Measurements from ENCODE around the gene ITIH3.

The ITIH3 gene

DNA sequence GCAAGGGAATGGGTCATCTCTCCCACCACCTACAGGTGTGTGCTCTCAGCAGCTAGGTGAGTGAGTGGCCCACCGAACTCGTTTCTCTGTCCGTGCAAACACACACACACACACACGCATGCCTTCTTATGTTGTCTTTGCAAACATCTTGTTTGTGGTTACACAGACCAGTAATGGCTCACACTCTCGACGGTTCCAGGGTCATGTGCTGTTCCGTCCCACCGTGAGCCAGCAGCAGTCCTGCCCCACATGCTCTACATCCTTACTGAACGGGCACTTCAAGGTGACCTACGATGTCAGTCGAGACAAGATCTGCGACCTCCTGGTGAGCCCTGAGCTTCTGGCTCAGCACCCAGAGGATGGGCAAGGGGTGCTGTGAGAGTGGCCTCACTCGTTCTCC, 12.9 kb upstream of the ITIH3 start:
- TF ChIP-seq BHLHE40 (IDR thresholded peaks at IDR 0.05; ENCODE audit: borderline replicate concordance) = no peak
- TF ChIP-seq SP1 (IDR thresholded peaks at IDR 0.05) = no peak
- CTCF ChIA-PET = no interaction called here
- POLR2A ChIA-PET = interaction anchor here (5.6 kb wide), 1 partner anchor 10 kb away, joined by 35 read pairs; the partner anchor contains the start of gene NEK4
- DNase-seq (ENCODE audit: extremely low spot score) = no peak

DNA sequence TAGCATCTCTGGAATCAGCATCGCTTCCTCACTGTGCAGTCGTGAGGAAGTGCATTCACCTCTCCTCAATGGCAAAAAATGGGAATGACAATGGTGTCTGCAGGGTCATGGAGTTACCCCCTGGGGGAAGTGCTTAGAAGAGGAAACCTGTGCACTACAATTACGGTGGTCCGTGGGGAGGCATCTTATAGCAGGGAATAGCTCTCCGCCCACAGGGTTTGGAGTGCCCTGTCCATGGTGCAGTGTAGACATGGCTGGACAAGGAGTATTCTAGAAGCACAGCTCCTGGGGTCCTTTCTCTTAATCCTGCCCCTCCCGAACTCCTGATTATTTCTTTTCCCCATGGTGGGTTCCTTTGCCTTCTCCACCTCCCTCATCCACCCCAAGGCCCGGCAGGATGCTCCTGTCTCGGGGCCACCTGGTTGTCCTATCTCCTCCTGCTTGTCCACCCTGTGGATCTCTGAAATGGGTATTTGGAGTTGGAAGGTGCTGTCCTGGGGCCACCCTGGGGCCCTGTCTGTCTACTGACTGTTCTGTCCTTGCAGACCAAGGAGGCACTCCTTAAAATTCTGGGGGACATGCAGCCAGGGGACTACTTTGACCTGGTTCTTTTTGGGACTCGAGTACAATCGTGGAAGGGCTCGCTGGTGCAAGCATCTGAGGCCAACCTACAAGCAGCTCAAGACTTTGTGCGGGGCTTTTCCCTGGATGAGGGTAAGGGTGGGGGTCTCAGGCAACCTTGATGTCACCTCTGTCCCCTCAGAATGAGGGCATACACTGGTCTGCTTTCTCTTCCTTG, 12.0 kb upstream of the ITIH3 start:
- ChIA-PET CTCF (no interaction called here), POLR2A (interaction anchor here (5.6 kb wide), 1 partner anchor 11 kb away, joined by 35 read pairs; the partner anchor contains the start of gene NEK4)
- TF ChIP-seq LEF1 (IDR thresholded peaks at IDR 0.05; ENCODE audit: borderline replicate concordance) (no peak), FOXM1 (IDR thresholded peaks at IDR 0.05; ENCODE audit: borderline replicate concordance) (no peak), ELF4 (IDR thresholded peaks at IDR 0.05) (no peak), L3MBTL2 (conservative IDR thresholded peaks at IDR 0.05) (no peak), TARDBP (IDR thresholded peaks at IDR 0.05) (no peak), NFRKB (IDR thresholded peaks at IDR 0.05) (no peak), BHLHE40 (IDR thresholded peaks at IDR 0.05; ENCODE audit: borderline replicate concordance) (no peak), FOXK2 (IDR thresholded peaks at IDR 0.05) (no peak), FOXA1 (IDR thresholded peaks at IDR 0.05) (no peak), HDGF (IDR thresholded peaks at IDR 0.05; ENCODE audit: borderline replicate concordance) (no peak), SP1 (IDR thresholded peaks at IDR 0.05) (no peak), CTBP1 (IDR thresholded peaks at IDR 0.05; ENCODE audit: borderline replicate concordance) (no peak)
- no peak for DNase-seq (ENCODE audit: extremely low spot score)

DNA sequence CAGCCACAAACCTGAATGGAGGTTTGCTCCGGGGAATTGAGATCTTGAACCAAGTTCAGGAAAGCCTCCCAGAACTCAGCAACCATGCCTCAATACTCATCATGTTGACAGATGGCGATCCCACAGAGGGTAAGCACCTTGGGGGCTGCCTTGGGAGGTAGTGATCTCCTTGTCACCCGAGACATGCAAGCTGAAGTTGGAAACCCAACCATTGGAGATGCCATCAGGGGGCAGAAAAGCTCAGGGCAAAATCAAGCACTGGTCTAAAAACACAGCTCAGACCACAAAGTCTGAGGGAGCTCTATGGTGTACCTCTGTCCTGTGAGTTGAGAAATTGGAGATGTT, 11.4 kb upstream of the ITIH3 start:
- TF ChIP-seq CTBP1 (IDR thresholded peaks at IDR 0.05; ENCODE audit: borderline replicate concordance) (no peak), ARNT (IDR thresholded peaks at IDR 0.05) (no peak), FOXM1 (IDR thresholded peaks at IDR 0.05; ENCODE audit: borderline replicate concordance) (no peak), ELF4 (IDR thresholded peaks at IDR 0.05) (no peak), FOXK2 (IDR thresholded peaks at IDR 0.05) (no peak), L3MBTL2 (conservative IDR thresholded peaks at IDR 0.05) (no peak), SP1 (IDR thresholded peaks at IDR 0.05) (no peak), HDGF (IDR thresholded peaks at IDR 0.05; ENCODE audit: borderline replicate concordance) (no peak), SUZ12 (IDR thresholded peaks at IDR 0.05) (no peak), TARDBP (IDR thresholded peaks at IDR 0.05) (no peak), LEF1 (IDR thresholded peaks at IDR 0.05; ENCODE audit: borderline replicate concordance) (no peak), FOXA1 (IDR thresholded peaks at IDR 0.05) (no peak), BHLHE40 (IDR thresholded peaks at IDR 0.05; ENCODE audit: borderline replicate concordance) (no peak), ZNF384 (IDR thresholded peaks at IDR 0.05) (no peak), NFRKB (IDR thresholded peaks at IDR 0.05) (no peak)
- TF ChIP-seq, protein P1, sequence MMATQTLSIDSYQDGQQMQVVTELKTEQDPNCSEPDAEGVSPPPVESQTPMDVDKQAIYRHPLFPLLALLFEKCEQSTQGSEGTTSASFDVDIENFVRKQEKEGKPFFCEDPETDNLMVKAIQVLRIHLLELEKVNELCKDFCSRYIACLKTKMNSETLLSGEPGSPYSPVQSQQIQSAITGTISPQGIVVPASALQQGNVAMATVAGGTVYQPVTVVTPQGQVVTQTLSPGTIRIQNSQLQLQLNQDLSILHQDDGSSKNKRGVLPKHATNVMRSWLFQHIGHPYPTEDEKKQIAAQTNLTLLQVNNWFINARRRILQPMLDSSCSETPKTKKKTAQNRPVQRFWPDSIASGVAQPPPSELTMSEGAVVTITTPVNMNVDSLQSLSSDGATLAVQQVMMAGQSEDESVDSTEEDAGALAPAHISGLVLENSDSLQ (IDR thresholded peaks at IDR 0.05) = no peak
- POLR2A ChIA-PET = interaction anchor here (5.6 kb wide), 1 partner anchor 12 kb away, joined by 35 read pairs; the partner anchor contains the start of gene NEK4
- CTCF ChIA-PET = no interaction called here
- DNase-seq (ENCODE audit: extremely low spot score) = no peak

DNA sequence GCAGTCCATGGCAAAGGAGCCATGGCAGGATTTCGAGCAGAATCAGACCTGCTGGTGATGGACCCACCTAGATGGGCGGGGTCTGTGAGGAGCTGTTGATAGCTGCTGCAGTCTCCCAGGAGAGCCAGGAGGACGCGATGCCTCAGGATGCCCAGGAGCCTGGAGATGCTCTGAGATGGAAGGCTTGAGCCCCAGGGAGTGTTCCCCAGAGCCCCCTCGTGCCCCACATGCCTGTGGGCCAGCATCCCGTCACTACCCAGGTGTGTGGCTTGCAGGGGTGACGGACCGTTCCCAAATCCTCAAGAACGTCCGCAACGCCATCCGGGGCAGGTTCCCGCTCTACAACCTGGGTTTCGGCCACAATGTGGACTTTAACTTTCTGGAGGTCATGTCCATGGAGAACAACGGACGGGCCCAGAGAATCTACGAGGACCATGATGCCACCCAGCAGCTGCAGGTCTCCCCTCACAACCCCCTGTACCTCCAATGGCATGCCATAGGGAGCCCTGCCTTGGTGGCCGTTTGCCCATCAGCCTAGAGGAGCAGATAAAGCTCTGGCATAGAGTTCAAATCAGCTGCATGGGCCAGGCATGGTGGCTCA, 10.5 kb upstream of the ITIH3 start:
- TF ChIP-seq TARDBP (IDR thresholded peaks at IDR 0.05) (no peak), HDGF (IDR thresholded peaks at IDR 0.05; ENCODE audit: borderline replicate concordance) (no peak)
- ChIA-PET POLR2A (interaction anchor here (5.6 kb wide), 1 partner anchor 13 kb away, joined by 35 read pairs; the partner anchor contains the start of gene NEK4), CTCF (interaction anchor here (2.1 kb wide), 1 partner anchor 14 kb away, joined by 5 read pairs; no protein-coding TSS in a partner anchor)
- no peak for DNase-seq (ENCODE audit: extremely low spot score)

DNA sequence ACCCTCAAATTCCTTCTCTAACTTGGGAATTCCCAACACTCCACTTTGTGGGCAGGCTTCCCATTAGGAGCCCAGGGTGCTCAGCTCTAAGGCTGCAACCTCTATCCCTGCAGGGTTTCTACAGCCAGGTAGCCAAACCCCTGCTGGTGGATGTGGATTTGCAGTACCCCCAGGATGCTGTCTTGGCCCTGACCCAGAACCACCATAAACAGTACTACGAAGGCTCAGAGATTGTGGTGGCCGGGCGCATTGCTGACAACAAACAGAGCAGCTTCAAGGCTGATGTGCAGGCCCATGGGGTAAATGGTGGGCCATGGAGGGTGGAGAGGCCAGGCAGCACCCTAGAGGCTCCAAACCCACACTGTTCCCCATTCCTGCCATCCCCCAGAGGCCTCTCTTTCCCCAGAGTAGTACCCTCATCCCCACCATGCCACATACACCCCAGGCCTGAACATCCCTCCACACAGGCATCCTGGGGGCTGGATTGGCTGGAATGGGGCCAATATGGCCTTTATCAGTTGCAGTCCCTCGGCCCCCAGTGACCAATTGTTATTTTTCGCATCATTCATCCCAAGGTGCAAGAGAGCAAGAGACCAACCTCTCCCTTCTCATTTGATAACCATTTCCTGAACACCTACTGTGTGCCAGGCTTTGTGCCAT, 9.5 kb upstream of the ITIH3 start:
- POLR2A ChIA-PET = interaction anchor here (4.8 kb wide), 1 partner anchor 14 kb away, joined by 17 read pairs; the partner anchor contains the start of gene NEK4
- CTCF ChIA-PET = interaction anchor here (2.1 kb wide), 1 partner anchor 13 kb away, joined by 5 read pairs; no protein-coding TSS in a partner anchor
- DNase-seq (ENCODE audit: extremely low spot score) = no peak
- TF ChIP-seq NFRKB (IDR thresholded peaks at IDR 0.05) = no peak
- TF ChIP-seq, protein P1 (IDR thresholded peaks at IDR 0.05) = no peak
- no peak for TF ChIP-seq SUZ12 (IDR thresholded peaks at IDR 0.05)
- no peak for TF ChIP-seq ELF4 (IDR thresholded peaks at IDR 0.05)
- TF ChIP-seq BHLHE40 (IDR thresholded peaks at IDR 0.05; ENCODE audit: borderline replicate concordance) = no peak
- no peak for TF ChIP-seq FOXK2 (IDR thresholded peaks at IDR 0.05)
- no peak for TF ChIP-seq ARNT (IDR thresholded peaks at IDR 0.05)
- no peak for TF ChIP-seq SP1 (IDR thresholded peaks at IDR 0.05)
- TF ChIP-seq FOXM1 (IDR thresholded peaks at IDR 0.05; ENCODE audit: borderline replicate concordance) = no peak
- TF ChIP-seq CTBP1 (IDR thresholded peaks at IDR 0.05; ENCODE audit: borderline replicate concordance) = no peak
- no peak for TF ChIP-seq FOXA1 (IDR thresholded peaks at IDR 0.05)
- TF ChIP-seq ZNF384 (IDR thresholded peaks at IDR 0.05) = no peak
- TF ChIP-seq L3MBTL2 (conservative IDR thresholded peaks at IDR 0.05) = no peak
- TF ChIP-seq HDGF (IDR thresholded peaks at IDR 0.05; ENCODE audit: borderline replicate concordance) = no peak
- no peak for TF ChIP-seq TARDBP (IDR thresholded peaks at IDR 0.05)
- TF ChIP-seq LEF1 (IDR thresholded peaks at IDR 0.05; ENCODE audit: borderline replicate concordance) = no peak

All from HEK293T (cell line).